Smooth muscle cell (in vitro differentiated cells): ENCODE results near the gene DNASE2B. TPM values are rescaled to one million over a fixed set of nuclear protein-coding genes. Genes with fewer than 3 reads are reported as not detected.

ENCODE experiments used
- DNase-seq: peaks from one replicate; lab custom pipeline; 2025; ENCODE audit not compliant: unreplicated experiment; lab: John Stamatoyannopoulos, UW
- H2AFZ ChIP-seq: fragments of 200-600 bp; sonication (generic); 2 replicates; pipeline ENCODE4 v1.6.0; 2016; ENCODE audit warnings: antibody characterized with exemption, low read depth, mild to moderate bottlenecking
- H3F3A ChIP-seq: fragments of 200-600 bp; sonication (generic); 2 replicates; pipeline ENCODE4 v1.6.0; 2017; ENCODE audit warnings: antibody characterized with exemption, low read depth
- H3K27ac ChIP-seq: fragments of 200-600 bp; sonication (generic); 2 replicates; pipeline ENCODE4 v1.5.1; 2016; ENCODE audit warnings: low read depth, mild to moderate bottlenecking
- H3K27me3 ChIP-seq: fragments of 200-600 bp; sonication (generic); 2 replicates; pipeline ENCODE4 v1.6.1; 2016; ENCODE audit warnings: low read depth, mild to moderate bottlenecking
- H3K36me3 ChIP-seq: fragments of 200-600 bp; sonication (generic); 2 replicates; pipeline ENCODE4 v1.5.1; 2016; ENCODE audit warnings: low read depth
- H3K4me1 ChIP-seq: fragments of 200-600 bp; sonication (generic); 2 replicates; pipeline ENCODE4 v1.5.1; 2016; ENCODE audit warnings: low read depth
- H3K4me2 ChIP-seq: fragments of 200-600 bp; sonication (generic); 2 replicates; pipeline ENCODE4 v1.6.0; 2016; ENCODE audit warnings: mild to moderate bottlenecking
- H3K4me3 ChIP-seq: fragments of 200-600 bp; sonication (generic); 2 replicates; pipeline ENCODE4 v1.5.1; 2016; ENCODE audit warnings: mild to moderate bottlenecking
- H3K79me2 ChIP-seq: fragments of 200-600 bp; sonication (generic); 2 replicates; pipeline ENCODE4 v1.6.0; 2016; ENCODE audit warnings: low read depth, mild to moderate bottlenecking
- H3K9ac ChIP-seq: fragments of 200-600 bp; sonication (generic); 2 replicates; pipeline ENCODE4 v1.6.0; 2016; ENCODE audit warnings: low read depth
- H3K9me3 ChIP-seq: fragments of 200-600 bp; sonication (generic); replicated peaks from 2 replicates; pipeline ENCODE4 v1.5.1; 2016; ENCODE audit warnings: low read depth
- H4K20me1 ChIP-seq: fragments of 200-600 bp; sonication (generic); 2 replicates; pipeline ENCODE4 v1.6.0; 2016; ENCODE audit warnings: low read depth
- WGBS: methylation state at CpG from one replicate; pipeline ENCODE4 v1.1.7; 2016; ENCODE audit warnings: low lambda C conversion rate; 5-methylcytosine and 5-hydroxymethylcytosine counted together
- polyA plus RNA-seq: library from polyadenylated mRNA; unstranded; fragments of >200 nt; fragmentation: Nextera tagmentation; extraction: Ambion mirVana; gene quantifications from 2 replicates; pipeline ENCODE4 v1.2.1, GENCODE V29; 2016
- total RNA-seq: library from RNA; depleted of rRNA; stranded (reverse); fragments of >200 nt; gene quantifications from 2 replicates; pipeline ENCODE4 v1.2.3, GENCODE V29; 2014
- TF ChIP-seq, protein P1 (sequence below): fragments of 200-600 bp; sonication (generic); IDR thresholded peaks from 2 replicates; pipeline ENCODE4 v1.5.1; 2017; ENCODE audit warnings: borderline replicate concordance, mild to moderate bottlenecking, antibody characterized with exemption; ENCODE audit not compliant: insufficient read depth, poor library complexity, severe bottlenecking

The DNASE2B gene
- total and polyA plus RNA-seq, 2 experiments from 2014 or later: not detected

DNA sequence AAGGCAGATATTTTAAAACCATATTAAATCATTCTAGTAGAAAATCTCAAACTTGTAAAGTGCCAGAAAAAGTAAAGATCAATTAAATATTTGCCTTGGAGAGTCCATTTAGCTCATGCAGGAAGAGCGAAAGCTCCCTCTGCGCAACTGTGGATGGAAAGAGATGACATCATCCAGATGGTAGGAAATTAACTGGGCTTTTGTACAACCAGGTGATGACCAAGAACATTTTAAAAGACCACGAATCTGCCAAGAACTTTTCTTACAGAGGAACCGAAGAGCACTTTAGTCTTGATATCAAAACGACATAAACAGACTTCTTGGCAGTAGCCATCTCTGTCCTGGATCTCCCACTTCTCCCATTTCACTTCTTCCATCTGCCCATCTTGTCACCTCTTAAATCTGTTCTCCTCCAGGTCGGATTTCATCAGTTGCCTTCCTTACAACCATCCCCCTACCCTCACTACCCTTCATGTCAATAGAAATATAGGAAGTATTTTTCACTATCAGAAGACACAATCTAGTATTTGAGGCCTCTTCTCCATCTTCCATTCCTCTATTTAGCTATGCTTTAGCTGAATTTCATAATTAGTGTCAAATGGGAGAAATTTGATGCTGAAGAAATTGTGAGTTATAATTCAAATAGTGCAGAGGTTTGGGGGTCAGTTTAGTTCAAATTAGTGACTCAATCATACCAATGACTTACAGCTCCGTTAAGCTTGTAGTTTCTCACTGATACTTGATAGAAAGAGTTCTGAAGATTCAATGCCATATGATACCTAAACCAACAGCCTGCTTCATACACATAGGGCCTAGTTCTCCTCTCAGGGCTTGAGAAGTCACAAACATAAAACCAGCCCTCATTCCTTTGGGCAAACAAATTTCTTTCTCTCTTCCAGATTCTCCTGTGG, 22.0 kb upstream of the DNASE2B start:
- peaks cover 7% of the 10 kb centered on the region for H3F3A ChIP-seq
- H3K4me3 ChIP-seq: no peak overlapping the region
- H3K9me3 ChIP-seq: no peaks in the 10 kb centered on the region
- 84% methylated on average over 7 of the region's 7 CpGs for WGBS
- no peak for DNase-seq
- no peak overlapping the region for H3K9ac ChIP-seq
- H3K79me2 ChIP-seq: no peaks in the 10 kb centered on the region
- no peak overlapping the region for H3K27ac ChIP-seq
- no peaks in the 10 kb centered on the region for H4K20me1 ChIP-seq
- H3K36me3 ChIP-seq: no peaks in the 10 kb centered on the region
- no peak overlapping the region for H3K4me2 ChIP-seq
- H2AFZ ChIP-seq: peak overlapping the region; percentile 41
- H3K4me1 ChIP-seq: peaks cover 12% of the 10 kb centered on the region
- no peaks in the 10 kb centered on the region for H3K27me3 ChIP-seq
- TF ChIP-seq, protein P1, sequence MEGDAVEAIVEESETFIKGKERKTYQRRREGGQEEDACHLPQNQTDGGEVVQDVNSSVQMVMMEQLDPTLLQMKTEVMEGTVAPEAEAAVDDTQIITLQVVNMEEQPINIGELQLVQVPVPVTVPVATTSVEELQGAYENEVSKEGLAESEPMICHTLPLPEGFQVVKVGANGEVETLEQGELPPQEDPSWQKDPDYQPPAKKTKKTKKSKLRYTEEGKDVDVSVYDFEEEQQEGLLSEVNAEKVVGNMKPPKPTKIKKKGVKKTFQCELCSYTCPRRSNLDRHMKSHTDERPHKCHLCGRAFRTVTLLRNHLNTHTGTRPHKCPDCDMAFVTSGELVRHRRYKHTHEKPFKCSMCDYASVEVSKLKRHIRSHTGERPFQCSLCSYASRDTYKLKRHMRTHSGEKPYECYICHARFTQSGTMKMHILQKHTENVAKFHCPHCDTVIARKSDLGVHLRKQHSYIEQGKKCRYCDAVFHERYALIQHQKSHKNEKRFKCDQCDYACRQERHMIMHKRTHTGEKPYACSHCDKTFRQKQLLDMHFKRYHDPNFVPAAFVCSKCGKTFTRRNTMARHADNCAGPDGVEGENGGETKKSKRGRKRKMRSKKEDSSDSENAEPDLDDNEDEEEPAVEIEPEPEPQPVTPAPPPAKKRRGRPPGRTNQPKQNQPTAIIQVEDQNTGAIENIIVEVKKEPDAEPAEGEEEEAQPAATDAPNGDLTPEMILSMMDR: no peak

DNA sequence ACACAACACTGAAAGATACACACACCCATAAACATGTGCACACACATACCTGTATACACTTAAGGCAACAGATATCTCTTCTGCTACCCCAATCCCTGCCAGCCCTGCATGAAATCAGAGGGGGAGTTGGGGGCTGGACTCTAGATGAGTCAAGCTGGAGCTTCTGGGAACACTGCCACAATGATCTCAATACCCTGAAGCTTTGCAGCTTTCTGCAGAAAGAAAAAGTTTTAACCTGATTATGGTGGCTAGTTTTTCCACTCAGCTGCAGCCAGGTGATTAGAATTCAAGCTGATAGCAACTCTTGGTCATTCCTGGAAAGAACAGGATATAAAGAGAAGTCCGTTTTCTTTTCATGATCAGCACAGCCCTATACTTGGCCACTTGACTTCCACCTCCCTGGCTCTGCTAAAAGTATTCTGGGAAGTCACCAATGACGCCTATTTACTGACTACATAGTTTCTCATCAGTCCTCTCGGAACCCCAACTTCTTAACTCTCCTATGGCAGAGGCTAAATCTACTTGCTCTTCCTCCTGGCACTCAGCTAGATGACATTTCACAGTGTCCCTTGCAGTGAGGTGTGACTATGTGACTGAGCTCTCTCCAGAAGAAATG, 20.7 kb upstream of the DNASE2B start:
- no peak overlapping the region for H3K4me2 ChIP-seq
- H3K27ac ChIP-seq: no peak overlapping the region
- DNase-seq: no peak
- WGBS: 77% methylated on average over 3 of the region's 3 CpGs
- H3K4me1 ChIP-seq: peaks cover 19% of the 10 kb centered on the region
- H4K20me1 ChIP-seq: no peaks in the 10 kb centered on the region
- no peaks in the 10 kb centered on the region for H3K79me2 ChIP-seq
- H3K9ac ChIP-seq: no peak overlapping the region
- no peaks in the 10 kb centered on the region for H3K36me3 ChIP-seq
- no peak overlapping the region for H3K4me3 ChIP-seq
- H3F3A ChIP-seq: peaks cover 7% of the 10 kb centered on the region
- H3K9me3 ChIP-seq: no peaks in the 10 kb centered on the region
- H2AFZ ChIP-seq: no peak overlapping the region
- H3K27me3 ChIP-seq: no peaks in the 10 kb centered on the region
- TF ChIP-seq, protein P1: no peak

DNA sequence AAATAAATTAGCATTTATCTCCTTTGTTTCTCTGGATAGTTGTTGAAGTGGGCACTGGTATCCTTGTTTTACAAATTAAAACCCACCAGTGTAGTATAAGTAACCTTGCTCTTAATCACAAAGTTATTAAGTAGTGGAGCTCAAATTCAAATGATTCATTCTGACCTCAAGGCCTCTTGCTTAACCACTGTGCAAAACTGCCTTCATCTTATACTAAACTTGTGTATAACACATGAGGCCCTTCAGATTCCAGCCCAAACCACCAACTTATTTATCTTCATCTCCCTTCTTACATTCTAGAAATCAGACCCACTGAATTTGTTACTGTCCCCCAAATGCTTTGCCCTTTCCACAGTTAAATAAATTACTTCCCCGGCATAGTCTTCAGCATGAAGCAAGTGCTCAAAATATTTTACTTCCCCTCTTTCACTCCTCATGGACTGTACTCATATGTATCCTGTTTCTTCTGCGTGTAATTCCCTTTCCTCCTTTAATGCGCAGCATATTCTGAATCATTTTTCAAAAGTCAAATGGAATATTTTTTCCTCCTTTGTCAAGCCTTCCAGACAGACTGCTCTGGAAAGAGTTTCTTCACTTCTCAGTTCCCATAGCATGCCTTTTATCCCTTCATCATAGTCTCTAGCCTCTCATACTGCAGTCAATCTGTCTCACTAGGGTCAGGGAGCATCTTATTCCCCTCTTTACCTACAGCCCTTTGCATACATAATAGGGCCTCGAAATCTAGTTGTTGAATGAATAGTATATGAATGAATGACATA, 19.0 kb upstream of the DNASE2B start:
- H3K9me3 ChIP-seq: no peaks in the 10 kb centered on the region
- H3K4me1 ChIP-seq: peaks cover 19% of the 10 kb centered on the region
- H3K79me2 ChIP-seq: no peaks in the 10 kb centered on the region
- no peak overlapping the region for H3K4me3 ChIP-seq
- WGBS: 78% methylated on average over 4 of the region's 4 CpGs
- TF ChIP-seq, protein P1: no peak
- H3K4me2 ChIP-seq: peak overlapping the region; percentile 71
- peak overlapping the region; percentile 26 for H3K9ac ChIP-seq
- H2AFZ ChIP-seq: peak overlapping the region; percentile 44
- no peaks in the 10 kb centered on the region for H3K27me3 ChIP-seq
- no peaks in the 10 kb centered on the region for H4K20me1 ChIP-seq
- peak overlapping the region; percentile 69 for H3K27ac ChIP-seq
- peaks cover 7% of the 10 kb centered on the region for H3F3A ChIP-seq
- H3K36me3 ChIP-seq: no peaks in the 10 kb centered on the region
- no peak for DNase-seq
